HepG2 (cell line): ENCODE data around the gene ALDH18A1.

Experiments
- TAF1 ChIP-seq: sonication (generic); formaldehyde crosslinking; IDR thresholded peaks from 2 replicates; pipeline ENCODE4 v1.4.0; 2020; ENCODE audit warnings: missing genetic modification reagents
- TERF1 ChIP-seq: sonication (generic); formaldehyde crosslinking; IDR thresholded peaks from 2 replicates; pipeline ENCODE4 v1.8.0; 2022; ENCODE audit warnings: mild to moderate bottlenecking, missing genetic modification reagents, moderate library complexity
- ZNF274 ChIP-seq: sonication (generic); formaldehyde crosslinking; IDR thresholded peaks from 2 replicates; pipeline ENCODE4 v1.5.1; 2020; ENCODE audit warnings: mild to moderate bottlenecking, missing genetic modification reagents
- ZNF776 ChIP-seq: sonication (generic); formaldehyde crosslinking; IDR thresholded peaks from 2 replicates; pipeline ENCODE4 v1.4.0; 2020; ENCODE audit warnings: mild to moderate bottlenecking, missing genetic modification reagents

- TF ChIP-seq TERF1 (CRISPR knock-in tag) (no peak), ZNF776 (no peak), TAF1 (CRISPR knock-in tag) (no peak), ZNF274 (CRISPR knock-in tag) (no peak)
These were observed 96.6 kb downstream of the ALDH18A1 start for GRCh38 chr10:95559896-95560277.
